ENCODE measurements around the gene HEXB. TPM values are rescaled to one million over a fixed set of nuclear protein-coding genes. Genes with fewer than 3 reads are reported as not detected.

Gene HEXB
- total and polyA plus RNA-seq, 9 of the 15 experiments (the other 6 are each of a cell fraction or from before 2014, with no cell fraction given), result 22.9 to 158 (median 108) TPM

DNA sequence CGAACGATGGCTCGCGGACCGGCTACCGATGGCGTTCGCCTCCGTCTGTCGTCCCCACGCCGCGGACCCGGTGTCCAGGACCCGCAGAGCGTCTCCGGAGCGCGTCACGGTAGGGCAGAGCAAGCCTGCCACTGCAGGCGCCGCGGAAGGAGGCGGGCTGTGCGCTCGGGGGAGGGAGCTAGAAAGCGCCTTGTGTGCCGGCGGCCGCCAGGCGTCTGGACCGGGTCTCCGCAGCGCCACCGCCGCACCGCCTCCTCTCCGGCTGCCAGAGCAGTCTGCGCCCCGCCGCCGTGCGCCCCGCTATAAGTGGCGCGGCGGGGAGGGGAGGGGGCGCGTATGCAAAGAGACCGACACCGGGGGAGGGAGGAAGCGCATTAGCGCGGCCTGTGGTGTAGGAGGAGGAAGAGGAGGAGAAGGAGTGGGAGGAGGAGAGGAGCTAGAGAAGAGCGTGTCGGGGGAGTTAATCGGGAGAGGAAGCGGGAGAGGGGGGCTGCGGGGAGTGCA is 44.5 kb upstream of the HEXB start, which contains the start of gene ENC1 (continued):
- TF ChIP-seq, protein P1, sequence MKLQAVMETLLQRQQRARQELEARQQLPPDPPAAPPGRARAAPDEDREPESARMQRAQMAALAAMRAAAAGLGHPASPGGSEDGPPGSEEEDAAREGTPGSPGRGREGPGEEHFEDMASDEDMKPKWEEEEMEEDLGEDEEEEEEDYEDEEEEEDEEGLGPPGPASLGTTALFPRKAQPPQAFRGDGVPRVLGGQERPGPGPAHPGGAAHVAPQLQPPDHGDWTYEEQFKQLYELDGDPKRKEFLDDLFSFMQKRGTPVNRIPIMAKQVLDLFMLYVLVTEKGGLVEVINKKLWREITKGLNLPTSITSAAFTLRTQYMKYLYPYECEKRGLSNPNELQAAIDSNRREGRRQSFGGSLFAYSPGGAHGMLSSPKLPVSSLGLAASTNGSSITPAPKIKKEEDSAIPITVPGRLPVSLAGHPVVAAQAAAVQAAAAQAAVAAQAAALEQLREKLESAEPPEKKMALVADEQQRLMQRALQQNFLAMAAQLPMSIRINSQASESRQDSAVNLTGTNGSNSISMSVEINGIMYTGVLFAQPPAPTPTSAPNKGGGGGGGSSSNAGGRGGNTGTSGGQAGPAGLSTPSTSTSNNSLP (IDR thresholded peaks at IDR 0.05; ENCODE audit: borderline replicate concordance, low read depth, low read length), result no peak
- TF ChIP-seq KHSRP (IDR thresholded peaks at IDR 0.05) (no peak), HNRNPL (IDR thresholded peaks at IDR 0.05; ENCODE audit: low read depth, low read length) (no peak), CHD1 (IDR thresholded peaks at IDR 0.05; ENCODE audit: low read length) (no peak), TGIF2 (CRISPR knock-in tag; IDR thresholded peaks at IDR 0.05) (no peak), NCOA2 (IDR thresholded peaks at IDR 0.05; ENCODE audit: partially characterized antibody in 2 of 2) (no peak), PTRF (tag; IDR thresholded peaks at IDR 0.05) (no peak), STAG1 (CRISPR knock-in tag; IDR thresholded peaks at IDR 0.05; ENCODE audit: borderline replicate concordance) (peak; percentile 55; the same call in 1 of the 2 replicates), MECOM (CRISPR knock-in tag; IDR thresholded peaks at IDR 0.05) (no peak), PML (IDR thresholded peaks at IDR 0.05; ENCODE audit: low read length) (no peak), ATF7 (IDR thresholded peaks at IDR 0.05) (no peak), RBM34 (IDR thresholded peaks at IDR 0.05; ENCODE audit: borderline replicate concordance, insufficient read depth, low read length) (no peak), XRCC3 (IDR thresholded peaks at IDR 0.05) (no peak), SNIP1 (IDR thresholded peaks at IDR 0.05; ENCODE audit: low read depth) (no peak), MAFF (IDR thresholded peaks at IDR 0.05; ENCODE audit: low read length) (no peak), NFE2L1 (tag; IDR thresholded peaks at IDR 0.05; ENCODE audit: borderline replicate concordance, low read depth) (no peak)
- TF ChIP-seq, protein P2, sequence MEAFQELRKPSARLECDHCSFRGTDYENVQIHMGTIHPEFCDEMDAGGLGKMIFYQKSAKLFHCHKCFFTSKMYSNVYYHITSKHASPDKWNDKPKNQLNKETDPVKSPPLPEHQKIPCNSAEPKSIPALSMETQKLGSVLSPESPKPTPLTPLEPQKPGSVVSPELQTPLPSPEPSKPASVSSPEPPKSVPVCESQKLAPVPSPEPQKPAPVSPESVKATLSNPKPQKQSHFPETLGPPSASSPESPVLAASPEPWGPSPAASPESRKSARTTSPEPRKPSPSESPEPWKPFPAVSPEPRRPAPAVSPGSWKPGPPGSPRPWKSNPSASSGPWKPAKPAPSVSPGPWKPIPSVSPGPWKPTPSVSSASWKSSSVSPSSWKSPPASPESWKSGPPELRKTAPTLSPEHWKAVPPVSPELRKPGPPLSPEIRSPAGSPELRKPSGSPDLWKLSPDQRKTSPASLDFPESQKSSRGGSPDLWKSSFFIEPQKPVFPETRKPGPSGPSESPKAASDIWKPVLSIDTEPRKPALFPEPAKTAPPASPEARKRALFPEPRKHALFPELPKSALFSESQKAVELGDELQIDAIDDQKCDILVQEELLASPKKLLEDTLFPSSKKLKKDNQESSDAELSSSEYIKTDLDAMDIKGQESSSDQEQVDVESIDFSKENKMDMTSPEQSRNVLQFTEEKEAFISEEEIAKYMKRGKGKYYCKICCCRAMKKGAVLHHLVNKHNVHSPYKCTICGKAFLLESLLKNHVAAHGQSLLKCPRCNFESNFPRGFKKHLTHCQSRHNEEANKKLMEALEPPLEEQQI (IDR thresholded peaks at IDR 0.05), result no peak
- TF ChIP-seq, protein P3, sequence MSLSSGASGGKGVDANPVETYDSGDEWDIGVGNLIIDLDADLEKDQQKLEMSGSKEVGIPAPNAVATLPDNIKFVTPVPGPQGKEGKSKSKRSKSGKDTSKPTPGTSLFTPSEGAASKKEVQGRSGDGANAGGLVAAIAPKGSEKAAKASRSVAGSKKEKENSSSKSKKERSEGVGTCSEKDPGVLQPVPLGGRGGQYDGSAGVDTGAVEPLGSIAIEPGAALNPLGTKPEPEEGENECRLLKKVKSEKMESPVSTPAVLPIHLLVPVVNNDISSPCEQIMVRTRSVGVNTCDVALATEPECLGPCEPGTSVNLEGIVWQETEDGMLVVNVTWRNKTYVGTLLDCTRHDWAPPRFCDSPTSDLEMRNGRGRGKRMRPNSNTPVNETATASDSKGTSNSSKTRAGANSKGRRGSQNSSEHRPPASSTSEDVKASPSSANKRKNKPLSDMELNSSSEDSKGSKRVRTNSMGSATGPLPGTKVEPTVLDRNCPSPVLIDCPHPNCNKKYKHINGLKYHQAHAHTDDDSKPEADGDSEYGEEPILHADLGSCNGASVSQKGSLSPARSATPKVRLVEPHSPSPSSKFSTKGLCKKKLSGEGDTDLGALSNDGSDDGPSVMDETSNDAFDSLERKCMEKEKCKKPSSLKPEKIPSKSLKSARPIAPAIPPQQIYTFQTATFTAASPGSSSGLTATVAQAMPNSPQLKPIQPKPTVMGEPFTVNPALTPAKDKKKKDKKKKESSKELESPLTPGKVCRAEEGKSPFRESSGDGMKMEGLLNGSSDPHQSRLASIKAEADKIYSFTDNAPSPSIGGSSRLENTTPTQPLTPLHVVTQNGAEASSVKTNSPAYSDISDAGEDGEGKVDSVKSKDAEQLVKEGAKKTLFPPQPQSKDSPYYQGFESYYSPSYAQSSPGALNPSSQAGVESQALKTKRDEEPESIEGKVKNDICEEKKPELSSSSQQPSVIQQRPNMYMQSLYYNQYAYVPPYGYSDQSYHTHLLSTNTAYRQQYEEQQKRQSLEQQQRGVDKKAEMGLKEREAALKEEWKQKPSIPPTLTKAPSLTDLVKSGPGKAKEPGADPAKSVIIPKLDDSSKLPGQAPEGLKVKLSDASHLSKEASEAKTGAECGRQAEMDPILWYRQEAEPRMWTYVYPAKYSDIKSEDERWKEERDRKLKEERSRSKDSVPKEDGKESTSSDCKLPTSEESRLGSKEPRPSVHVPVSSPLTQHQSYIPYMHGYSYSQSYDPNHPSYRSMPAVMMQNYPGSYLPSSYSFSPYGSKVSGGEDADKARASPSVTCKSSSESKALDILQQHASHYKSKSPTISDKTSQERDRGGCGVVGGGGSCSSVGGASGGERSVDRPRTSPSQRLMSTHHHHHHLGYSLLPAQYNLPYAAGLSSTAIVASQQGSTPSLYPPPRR (CRISPR knock-in tag; IDR thresholded peaks at IDR 0.05; ENCODE audit: borderline replicate concordance), result peak; percentile 64; the same call in 1 of the 2 replicates
- TF ChIP-seq, protein P4, sequence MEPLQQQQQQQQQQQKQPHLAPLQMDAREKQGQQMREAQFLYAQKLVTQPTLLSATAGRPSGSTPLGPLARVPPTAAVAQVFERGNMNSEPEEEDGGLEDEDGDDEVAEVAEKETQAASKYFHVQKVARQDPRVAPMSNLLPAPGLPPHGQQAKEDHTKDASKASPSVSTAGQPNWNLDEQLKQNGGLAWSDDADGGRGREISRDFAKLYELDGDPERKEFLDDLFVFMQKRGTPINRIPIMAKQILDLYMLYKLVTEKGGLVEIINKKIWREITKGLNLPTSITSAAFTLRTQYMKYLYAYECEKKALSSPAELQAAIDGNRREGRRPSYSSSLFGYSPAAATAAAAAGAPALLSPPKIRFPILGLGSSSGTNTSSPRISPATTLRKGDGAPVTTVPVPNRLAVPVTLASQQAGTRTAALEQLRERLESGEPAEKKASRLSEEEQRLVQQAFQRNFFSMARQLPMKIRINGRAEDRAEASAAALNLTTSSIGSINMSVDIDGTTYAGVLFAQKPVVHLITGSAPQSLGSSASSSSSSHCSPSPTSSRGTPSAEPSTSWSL (CRISPR knock-in tag; IDR thresholded peaks at IDR 0.05; ENCODE audit: borderline replicate concordance), result no peak
